Right lung (tissue), 10 donors: Measurements from ENCODE around the gene ALKBH1. TPM values are rescaled to one million over a fixed set of nuclear protein-coding genes. Genes with fewer than 3 reads are reported as not detected.
"Not testable (repeated sequence)": the region's sequence is repeated elsewhere in the genome, so short reads cannot be mapped to it uniquely, and the experiment has no call there.

ENCODE experiments used
- DNase-seq, 2 donors: peaks; one replicate each; pipeline ENCODE4 v3.0.0-alpha.2; 2013
- long read RNA-seq, 8 donors: transcript quantifications; one replicate each; lab custom pipeline, GENCODE V29; 2026
- polyA plus RNA-seq, 5 donors: library from polyadenylated mRNA; unstranded; fragments of 120-200 nt; gene quantifications; one replicate each; pipeline versions ENCODE4 v1.2.1 to v1.2.3, GENCODE V29; 2013; ENCODE audit warnings: inconsistent platforms in 1 of 5, low replicate concordance in 1 of 5; ENCODE audit not compliant: insufficient read length in 5 of 5, insufficient read depth in 1 of 5

The ALKBH1 gene, protein sequence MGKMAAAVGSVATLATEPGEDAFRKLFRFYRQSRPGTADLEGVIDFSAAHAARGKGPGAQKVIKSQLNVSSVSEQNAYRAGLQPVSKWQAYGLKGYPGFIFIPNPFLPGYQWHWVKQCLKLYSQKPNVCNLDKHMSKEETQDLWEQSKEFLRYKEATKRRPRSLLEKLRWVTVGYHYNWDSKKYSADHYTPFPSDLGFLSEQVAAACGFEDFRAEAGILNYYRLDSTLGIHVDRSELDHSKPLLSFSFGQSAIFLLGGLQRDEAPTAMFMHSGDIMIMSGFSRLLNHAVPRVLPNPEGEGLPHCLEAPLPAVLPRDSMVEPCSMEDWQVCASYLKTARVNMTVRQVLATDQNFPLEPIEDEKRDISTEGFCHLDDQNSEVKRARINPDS
- 10 to 100 TPM; 13.1 to 18.2 (median 15.6) TPM for polyA plus RNA-seq
- long read RNA-seq, donor 1, partial matches to known transcripts: 0 of 1 reads
- long read RNA-seq, donor 1, other reads (novel, unspliced or antisense): 0 of 1 reads
- long read RNA-seq, donor 2, partial matches to known transcripts: 0 of 4 reads
- long read RNA-seq, donor 2, other reads (novel, unspliced or antisense): 0 of 4 reads
- long read RNA-seq, donor 3, partial matches to known transcripts: 0 of 3 reads
- long read RNA-seq, donor 3, other reads (novel, unspliced or antisense): 0 of 3 reads
- long read RNA-seq, donor 4, partial matches to known transcripts: 0 of 3 reads
- long read RNA-seq, donor 4, other reads (novel, unspliced or antisense): 0 of 3 reads
- long read RNA-seq, donor 5, partial matches to known transcripts: 0 of 3 reads
- long read RNA-seq, donor 5, other reads (novel, unspliced or antisense): 0 of 3 reads
- long read RNA-seq, donor 6, partial matches to known transcripts: 0 of 1 reads
- long read RNA-seq, donor 6, other reads (novel, unspliced or antisense): 0 of 1 reads
- long read RNA-seq, donor 7, partial matches to known transcripts: 215 of 216 reads
- long read RNA-seq, donor 7, other reads (novel, unspliced or antisense): 0 of 216 reads
- long read RNA-seq, donor 8: 0 reads

DNA sequence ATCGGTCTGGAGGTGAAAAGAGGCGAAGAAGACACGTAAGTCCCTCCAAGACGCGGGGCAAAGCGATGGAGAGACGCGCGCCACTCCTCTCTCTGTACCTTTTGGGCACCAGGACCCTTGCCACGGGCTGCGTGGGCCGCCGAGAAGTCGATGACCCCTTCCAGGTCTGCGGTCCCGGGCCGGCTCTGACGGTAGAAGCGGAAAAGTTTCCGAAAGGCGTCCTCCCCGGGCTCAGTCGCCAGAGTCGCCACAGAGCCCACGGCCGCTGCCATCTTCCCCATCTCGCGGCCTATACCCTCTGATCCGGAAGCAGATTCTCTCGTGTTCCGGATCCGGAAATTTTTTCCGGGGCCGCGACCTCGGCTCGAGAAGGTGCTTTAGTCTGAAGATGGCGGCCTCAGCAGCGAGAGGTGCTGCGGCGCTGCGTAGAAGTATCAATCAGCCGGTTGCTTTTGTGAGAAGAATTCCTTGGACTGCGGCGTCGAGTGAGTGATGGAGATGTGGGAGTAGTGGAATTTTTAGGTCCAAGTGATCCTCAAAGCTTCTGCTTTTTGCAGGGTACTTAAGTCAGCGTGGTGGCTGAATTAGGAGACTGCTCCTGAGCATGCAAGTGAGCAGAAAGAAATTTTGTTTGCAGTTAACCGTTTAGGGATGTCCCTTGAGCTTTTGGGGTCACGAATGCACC lies at the start of gene ALKBH1, which contains the start of gene SLIRP:
Gene ALKBH1 (minus strand): TSS at position 300 of the 685 bp plus-strand sequence. CDS start 19 bp downstream, at position 281.
Gene SLIRP (plus strand): TSS at position 380 of the 685 bp plus-strand sequence. CDS start 9 bp downstream, at position 389.
- peak; percentile 83 for DNase-seq

GRCh38 chr14:77752799-77753516 lies 45.1 kb upstream of the ALKBH1 start:
- DNase-seq: no peak

DNA sequence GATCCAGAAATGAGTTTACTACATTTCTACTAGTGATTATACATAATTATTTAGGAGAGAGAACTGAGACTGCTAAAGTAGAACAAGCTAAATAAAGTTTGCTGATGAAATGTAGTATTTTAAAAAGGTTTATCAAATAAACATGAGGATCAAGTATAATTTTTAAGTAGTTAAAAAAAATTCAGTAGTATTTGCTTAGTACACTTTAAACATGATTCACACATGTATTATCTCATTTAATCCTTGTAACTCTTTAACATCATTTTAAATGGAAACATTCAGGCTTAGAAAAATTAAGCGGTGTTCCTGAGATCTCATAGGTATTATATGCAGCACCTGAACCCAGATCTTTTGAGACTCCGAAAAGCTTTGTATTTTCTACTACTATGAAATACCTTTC lies 44.4 kb upstream of the ALKBH1 start:
- DNase-seq: no peak

DNA sequence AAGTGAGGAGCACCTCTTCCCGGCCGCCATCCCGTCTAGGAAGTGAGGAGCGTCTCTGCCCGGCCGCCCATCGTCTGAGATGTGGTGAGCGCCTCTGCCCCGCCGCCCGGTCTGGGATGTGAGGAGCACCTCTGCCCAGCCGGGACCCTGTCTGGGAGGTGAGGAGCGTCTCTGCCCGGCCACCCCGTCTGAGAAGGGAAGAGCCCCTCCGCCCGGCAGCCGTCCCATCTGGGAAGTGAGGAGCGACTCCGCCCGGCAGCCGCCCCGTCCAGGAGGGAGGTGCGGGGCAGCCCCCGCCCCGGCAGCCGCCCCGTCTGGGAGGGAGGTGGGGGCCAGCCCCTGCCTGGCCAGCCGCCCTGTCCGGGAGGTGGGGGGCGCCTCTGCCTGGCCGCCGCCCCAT lies 39.6 kb upstream of the ALKBH1 start:
- DNase-seq: not testable (repeated sequence)

- DNase-seq: no peak
Measured at GRCh38 chr14:77746064-77746702, 38.4 kb upstream of the ALKBH1 start.

- DNase-seq: no peak
Measured at GRCh38 chr14:77741438-77741837, 33.6 kb upstream of the ALKBH1 start.

DNA sequence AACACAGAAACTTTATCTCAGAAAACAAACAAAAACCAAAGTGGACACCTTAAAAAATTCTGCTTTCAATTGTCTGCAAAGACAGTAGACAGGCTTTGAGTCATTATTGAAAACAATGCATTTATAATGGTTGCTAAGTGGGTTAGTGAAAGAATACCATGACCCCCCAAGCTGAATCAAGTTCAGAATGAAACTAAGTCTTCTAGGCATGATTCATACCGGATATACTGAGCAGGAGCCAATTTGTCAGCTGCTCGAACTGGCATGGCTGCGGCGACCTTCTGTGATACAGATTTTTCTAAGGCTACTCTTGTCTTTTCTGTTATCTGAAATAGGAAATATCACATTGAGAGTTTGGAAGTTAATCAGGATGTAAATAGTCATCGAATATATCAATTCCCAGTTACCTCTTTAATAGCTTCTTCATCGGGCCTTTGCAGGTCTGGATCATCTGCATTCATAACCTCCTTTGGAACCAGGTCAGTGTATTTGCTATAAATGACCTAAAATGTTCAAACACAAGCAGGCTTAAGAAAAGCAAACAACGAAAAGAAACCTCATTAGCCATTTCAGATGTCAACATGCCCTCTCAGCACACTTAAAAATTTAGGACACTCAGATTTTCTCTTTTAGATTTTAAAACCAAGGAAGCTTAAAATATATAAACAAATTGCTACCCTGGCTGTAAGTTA lies 30.9 kb upstream of the ALKBH1 start:
- DNase-seq: no peak

DNA sequence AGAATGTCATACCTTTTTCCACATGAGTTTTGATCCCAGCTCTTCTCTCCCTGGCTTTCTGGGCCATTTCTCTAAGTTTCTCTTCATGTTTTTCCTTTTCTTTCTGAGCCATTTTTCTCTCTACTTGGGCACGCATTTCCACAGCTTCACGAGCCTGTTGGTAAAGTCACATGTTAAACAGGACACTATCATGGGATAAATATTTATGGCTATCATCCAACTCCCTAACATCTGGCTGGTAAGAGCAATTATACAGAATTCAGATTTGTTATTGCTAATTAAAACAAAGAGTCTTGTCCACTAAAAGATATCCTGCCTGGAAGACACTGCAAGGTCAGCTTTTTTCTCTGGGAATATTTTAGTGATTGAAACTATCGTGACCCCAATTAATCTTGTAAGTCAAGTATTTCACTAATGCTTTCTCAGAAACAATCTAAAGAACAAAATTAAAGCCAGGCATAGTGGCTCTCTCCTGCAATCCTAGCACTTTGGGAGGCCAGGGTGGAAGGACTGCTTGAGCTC lies 23.2 kb upstream of the ALKBH1 start:
- no peak for DNase-seq

GRCh38 chr14:77722301-77722700 lies 14.5 kb upstream of the ALKBH1 start:
- DNase-seq: no peak

- DNase-seq: no peak
Measured at GRCh38 chr14:77721437-77721836, 13.6 kb upstream of the ALKBH1 start.

- DNase-seq: no peak
Measured at GRCh38 chr14:77717608-77718305, 9.9 kb upstream of the ALKBH1 start.

DNA sequence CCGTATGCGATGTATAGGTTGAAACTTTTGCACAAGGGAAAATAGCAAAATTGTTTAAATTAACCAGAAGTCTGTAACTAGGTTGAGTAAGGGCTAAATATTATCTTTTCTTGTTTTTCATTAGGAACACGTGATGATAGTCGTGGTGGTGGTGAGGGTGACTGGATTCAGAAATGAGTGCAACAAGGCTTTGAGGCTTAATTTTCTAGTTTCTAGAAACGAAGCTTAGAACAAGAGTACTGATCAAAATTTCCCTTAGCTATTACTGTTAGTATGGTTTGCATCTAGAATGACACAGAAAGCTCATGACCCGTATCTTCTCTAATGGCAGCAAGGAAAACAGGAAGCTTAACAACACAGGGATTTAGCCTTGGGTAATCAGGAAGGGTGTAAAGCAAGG lies 7.1 kb upstream of the ALKBH1 start:
- no peak for DNase-seq

DNA sequence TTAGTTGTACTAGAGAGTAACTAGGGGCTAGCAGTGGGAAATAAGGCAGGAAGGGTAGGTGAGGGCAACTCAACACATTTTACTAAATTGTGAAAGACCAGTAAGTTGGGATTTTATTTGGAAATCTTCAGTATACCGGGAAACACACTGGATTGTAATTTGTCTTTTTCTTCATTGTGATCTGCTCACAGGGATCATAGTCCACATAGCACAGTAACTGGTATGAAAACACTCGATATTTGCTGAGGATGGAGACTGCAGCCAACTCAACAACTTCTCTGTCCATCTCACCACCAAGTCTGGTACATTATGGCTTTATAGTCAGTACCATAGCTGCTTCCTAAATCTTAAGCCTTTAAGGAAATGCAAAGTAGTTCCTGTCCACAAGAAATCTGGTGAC lies 2.5 kb upstream of the ALKBH1 start:
- no peak for DNase-seq

DNA sequence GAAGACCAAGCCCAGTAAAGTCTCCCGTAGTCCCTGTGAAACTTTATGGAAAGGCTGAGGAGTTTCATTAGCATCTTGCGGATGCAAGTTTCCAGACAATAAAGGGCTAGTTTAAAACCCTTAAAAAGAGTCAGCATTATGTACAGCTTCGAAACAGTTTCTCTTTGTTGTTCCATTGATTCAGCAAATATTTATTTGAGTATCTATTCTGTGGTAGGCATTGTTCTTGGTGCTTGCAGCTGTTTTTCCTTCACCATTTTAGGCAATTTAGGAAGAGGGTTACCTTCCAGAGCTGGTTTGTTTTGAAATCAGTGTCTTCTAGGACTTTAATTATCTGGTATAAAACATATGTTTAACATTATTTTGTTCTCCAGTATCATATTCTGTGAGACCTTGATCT lies 1.6 kb upstream of the ALKBH1 start:
- DNase-seq: no peak

DNA sequence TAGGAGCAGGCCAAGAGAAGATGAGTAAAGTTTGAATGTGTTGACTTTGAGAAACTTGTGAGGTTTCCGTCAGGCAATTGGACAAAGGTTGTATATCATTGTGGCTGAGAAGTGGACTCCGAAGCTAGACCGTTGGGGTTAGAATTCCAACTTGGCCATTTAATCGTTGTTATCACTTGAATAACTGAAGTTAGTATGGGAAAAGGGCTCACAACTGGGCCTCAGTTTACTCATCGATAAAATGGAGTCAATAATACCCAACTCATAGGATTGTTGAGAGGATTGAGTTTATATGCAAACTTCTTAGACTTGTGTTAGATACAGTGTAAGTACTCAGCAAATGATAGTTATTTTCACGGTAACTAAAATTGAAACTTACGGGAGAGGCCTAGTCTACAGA lies 926 bp upstream of the ALKBH1 start:
- no peak for DNase-seq

GRCh38 chr14:77707355-77707723 lies 484 bp downstream of the ALKBH1 start:
- no peak for DNase-seq

GRCh38 chr14:77691259-77691658 lies 16.6 kb downstream of the ALKBH1 start:
- DNase-seq: no peak

- no peak for DNase-seq
Measured at GRCh38 chr14:77682158-77682553, 25.7 kb downstream of the ALKBH1 start.
